Measurements from ENCODE around the gene KRT9. TPM values are rescaled to one million over a fixed set of nuclear protein-coding genes. Genes with fewer than 3 reads are reported as not detected.

KRT9 gene
- total RNA-seq, 1 experiment from 2014 or later, result 0.15 TPM

DNA sequence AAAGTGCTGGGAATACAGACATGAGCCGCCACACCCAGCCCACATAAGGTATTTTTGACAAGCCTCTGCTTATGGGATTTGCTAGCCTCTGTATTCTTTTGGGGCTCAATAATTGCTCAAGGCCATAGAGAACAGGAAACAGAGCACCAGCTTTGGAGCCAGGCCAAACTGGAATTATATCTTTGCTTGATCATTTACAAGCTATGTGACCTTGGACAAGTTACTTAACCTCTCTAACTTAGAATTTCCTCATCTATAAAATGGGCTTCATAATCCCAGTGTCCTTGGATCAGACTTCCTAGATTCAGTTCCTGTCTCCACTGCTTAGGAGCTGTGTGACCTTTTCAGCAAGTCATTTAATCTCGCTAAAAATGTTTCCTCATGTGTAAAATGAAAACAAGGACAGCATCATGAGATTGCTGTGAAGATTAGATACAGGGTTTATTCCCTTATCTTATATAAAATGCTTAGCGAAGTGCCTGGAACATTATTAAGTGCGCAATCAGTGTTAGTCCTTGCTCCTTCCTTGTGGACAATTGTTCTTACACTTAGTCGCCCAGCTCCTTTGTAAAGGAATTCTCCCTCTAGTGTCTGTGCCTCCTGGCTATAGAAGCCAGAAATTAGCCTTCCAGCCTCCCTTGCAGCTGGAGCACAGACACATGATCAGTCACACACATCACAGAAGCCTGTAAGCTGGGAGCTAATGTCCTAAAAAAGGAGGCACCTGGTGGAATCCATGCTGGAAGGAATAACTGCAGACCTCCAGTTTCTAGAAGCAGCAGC is 16.6 kb downstream of the KRT9 start (continued):
- no peak for TF ChIP-seq RAD21 (IDR thresholded peaks at IDR 0.05; ENCODE audit: low read depth)

DNA sequence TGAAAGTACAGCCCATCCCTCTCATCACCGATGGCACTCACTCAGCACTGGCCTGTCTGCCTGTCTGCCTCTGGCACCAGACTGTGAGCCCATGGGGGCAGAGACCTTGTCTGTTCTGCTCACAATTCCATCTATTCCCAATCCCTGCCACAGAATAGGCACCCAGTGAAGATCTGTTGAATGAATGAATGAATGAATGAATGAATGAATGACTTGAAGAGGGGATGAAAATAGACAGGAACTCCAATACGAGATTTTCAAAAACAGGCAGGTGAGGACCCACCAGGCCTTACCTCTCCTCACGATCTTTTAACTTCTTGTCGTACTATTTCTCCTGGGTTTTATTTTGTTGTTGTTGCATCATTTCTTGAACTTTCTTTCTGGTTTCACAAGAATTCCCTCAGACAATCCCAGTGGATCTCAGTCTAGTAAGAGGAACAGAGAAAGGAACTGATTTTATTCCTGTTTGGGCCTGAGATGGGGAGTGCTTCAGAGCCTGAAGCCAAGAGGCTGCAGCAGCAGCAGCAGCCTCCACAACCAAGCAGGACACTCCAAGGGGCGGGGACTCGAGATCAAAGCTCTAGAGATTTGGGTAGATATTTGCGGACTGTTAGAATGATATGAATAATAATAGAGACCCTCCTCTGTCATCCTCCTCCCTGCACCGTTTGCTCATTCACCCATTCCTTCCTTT is 17.7 kb downstream of the KRT9 start:
- Histone ChIP-seq H3K79me2 (ENCODE audit: insufficient read depth, low read length) (no peaks in the 10 kb centered on the region), H3K9me3 (ENCODE audit: control insufficient read depth in 1 of 2, insufficient read depth in 1 of 2, low read depth in 1 of 2, low read length in 2 of 2) (no peaks in the 10 kb centered on the region), H3K4me1 (ENCODE audit: control insufficient read depth in 1 of 2, insufficient read depth in 2 of 2, low read length in 2 of 2) (peaks cover 5 to 34% of the 10 kb centered on the region in 2 experiments; a peak in 3 of 4 replicates), H4K20me1 (ENCODE audit: insufficient read depth) (no peaks in the 10 kb centered on the region), H3K27ac (ENCODE audit: low read depth, low read length) (no peak overlapping the region), H3K27me3 (ENCODE audit: insufficient read depth, low read length) (no peaks in the 10 kb centered on the region), H3K36me3 (ENCODE audit: control insufficient read depth in 1 of 2, insufficient read depth in 2 of 2, low read length in 2 of 2) (no peaks in the 10 kb centered on the region), H3K9me2 (ENCODE audit: insufficient read depth) (no peaks in the 10 kb centered on the region), H3K4me3 (replicated peaks in 1 of 2; ENCODE audit: low read depth in 1 of 2, low read length in 2 of 2) (no peak overlapping the region), H3K4me2 (ENCODE audit: low read length) (no peak overlapping the region), H3K9ac (ENCODE audit: low read length) (no peak overlapping the region), H2AFZ (ENCODE audit: low read depth, low read length, poor library complexity, severe bottlenecking) (no peak overlapping the region)
- CTCF ChIA-PET, result interaction anchor here (7.3 kb wide), 1 partner anchor 93 kb away, joined by 142 read pairs; no protein-coding TSS in a partner anchor
- no peak for TF ChIP-seq TCF7L2 (IDR thresholded peaks at IDR 0.05; ENCODE audit: borderline replicate concordance, extremely low read depth, insufficient read depth, insufficient read length)
- intact Hi-C loops (cut with micrococcal nuclease), result no loop called here
- RAD21 ChIA-PET (ENCODE audit: low non-redundant PET in 1 of 2, low total read pairs in 2 of 2, uncharacterized antibody in 2 of 2, unreplicated experiment in 2 of 2), result no interaction called here
- DNase-seq (ENCODE audit: low read depth, low spot score), result no peak
- no TSS peak for BruUV-seq (replicated peaks)
- POLR2A ChIA-PET, result no interaction called here
- no peak for ATAC-seq

DNA sequence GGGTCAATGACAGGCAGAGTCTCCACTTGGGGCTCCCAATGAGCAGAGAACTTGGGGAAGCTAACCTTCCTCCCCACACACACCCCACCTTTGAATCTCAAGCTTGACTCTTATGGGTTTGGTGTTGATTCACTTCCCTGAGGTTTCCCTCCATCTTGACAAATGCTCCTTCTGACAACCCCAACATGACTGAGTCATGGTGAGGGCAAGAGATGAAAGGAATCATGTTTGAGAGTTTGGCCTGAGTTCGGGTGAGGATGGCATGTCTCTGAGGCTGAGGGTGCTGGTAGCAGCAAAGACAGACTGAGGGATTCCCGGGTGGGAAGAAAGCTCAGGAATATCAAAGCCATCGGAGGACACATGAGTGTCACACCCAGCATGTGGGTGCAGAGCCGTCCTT is 18.7 kb downstream of the KRT9 start:
- no peak for TF ChIP-seq CBX3 (IDR thresholded peaks at IDR 0.05; ENCODE audit: low read depth)
- TF ChIP-seq TCF7L2 (IDR thresholded peaks at IDR 0.05; ENCODE audit: borderline replicate concordance, extremely low read depth, insufficient read depth, insufficient read length), result peak; percentile 11
- TF ChIP-seq, protein P1, sequence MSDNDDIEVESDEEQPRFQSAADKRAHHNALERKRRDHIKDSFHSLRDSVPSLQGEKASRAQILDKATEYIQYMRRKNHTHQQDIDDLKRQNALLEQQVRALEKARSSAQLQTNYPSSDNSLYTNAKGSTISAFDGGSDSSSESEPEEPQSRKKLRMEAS (IDR thresholded peaks at IDR 0.05), result 0 out of 2 replicates have a peak, but pooled peaks have one; percentile 15
- no peaks in the 10 kb centered on the region for H3K36me3 ChIP-seq (ENCODE audit: control insufficient read depth in 1 of 2, insufficient read depth in 2 of 2, low read length in 2 of 2)
- no peaks in the 10 kb centered on the region for H3K27me3 ChIP-seq (ENCODE audit: insufficient read depth, low read length)
- RAD21 ChIA-PET (ENCODE audit: low non-redundant PET in 1 of 2, low total read pairs in 2 of 2, uncharacterized antibody in 2 of 2, unreplicated experiment in 2 of 2), result no interaction called here
- BruUV-seq (replicated peaks), result no TSS peak
- POLR2A ChIA-PET, result no interaction called here
- H4K20me1 ChIP-seq (ENCODE audit: insufficient read depth), result no peaks in the 10 kb centered on the region
- ATAC-seq (no peak), DNase-seq (ENCODE audit: low read depth, low spot score) (no peak)
- H3K9ac ChIP-seq (ENCODE audit: low read length), result no peak overlapping the region
- H3K79me2 ChIP-seq (ENCODE audit: insufficient read depth, low read length), result no peaks in the 10 kb centered on the region
- H3K9me3 ChIP-seq (ENCODE audit: control insufficient read depth in 1 of 2, insufficient read depth in 1 of 2, low read depth in 1 of 2, low read length in 2 of 2), result no peaks in the 10 kb centered on the region
- CTCF ChIA-PET, result interaction anchor here (7.3 kb wide), 1 partner anchor 94 kb away, joined by 142 read pairs; no protein-coding TSS in a partner anchor
- no peaks in the 10 kb centered on the region for H3K9me2 ChIP-seq (ENCODE audit: insufficient read depth)
- H3K4me2 ChIP-seq (ENCODE audit: low read length), result no peak overlapping the region
- H3K4me1 ChIP-seq (ENCODE audit: control insufficient read depth in 1 of 2, insufficient read depth in 2 of 2, low read length in 2 of 2), result peaks cover 13 to 44% of the 10 kb centered on the region in 2 experiments
- intact Hi-C loops (cut with micrococcal nuclease), result no loop called here
- H3K27ac ChIP-seq (ENCODE audit: low read depth, low read length), result no peak overlapping the region
- H2AFZ ChIP-seq (ENCODE audit: low read depth, low read length, poor library complexity, severe bottlenecking), result peak overlapping the region; percentile 2
- no peak overlapping the region for H3K4me3 ChIP-seq (replicated peaks in 1 of 2; ENCODE audit: low read depth in 1 of 2, low read length in 2 of 2)
